ENCODE data around the gene TXNDC12.
A peak's percentile ranks its signal among the peaks of the same experiment; 100 is the strongest.
"Not testable (repeated sequence)": the region's sequence is repeated elsewhere in the genome, so short reads cannot be mapped to it uniquely, and the experiment has no call there.

TXNDC12 gene

DNA sequence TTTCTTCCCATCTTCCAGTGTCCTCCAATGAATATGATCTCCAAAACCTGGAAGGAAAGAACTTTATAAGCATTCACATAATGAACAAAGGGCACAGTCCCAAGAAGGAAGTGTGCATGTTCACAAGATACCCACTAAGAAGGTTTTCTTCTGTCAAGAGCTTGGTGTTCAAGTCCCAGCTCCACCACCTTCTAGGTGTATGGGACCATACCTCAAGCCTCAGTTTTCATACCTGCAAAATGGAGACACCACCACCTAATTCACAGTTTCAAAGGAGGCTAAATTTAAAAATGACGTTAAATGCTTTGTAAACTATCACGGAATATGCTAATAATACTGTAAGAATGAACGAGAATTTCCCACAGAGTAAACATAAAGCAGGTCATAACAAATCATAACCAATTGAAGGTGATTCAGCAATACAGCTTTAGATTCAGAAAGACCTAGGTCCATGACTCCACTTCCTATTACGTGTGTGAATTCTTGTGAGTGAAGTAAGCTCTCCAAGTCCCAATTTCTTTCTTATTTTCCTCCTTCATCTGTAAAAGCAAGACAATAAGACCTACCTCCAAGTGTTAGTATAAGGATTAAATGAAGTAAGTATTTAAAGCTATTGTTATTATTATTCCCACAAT is 13.3 kb downstream of the TXNDC12 start:
- Histone ChIP-seq H3K36me3 (ENCODE audit: control insufficient read depth, insufficient read depth, low read length) (peaks cover 2% of the 10 kb centered on the region), H3K9ac (ENCODE audit: low read length) (no peak overlapping the region)

DNA sequence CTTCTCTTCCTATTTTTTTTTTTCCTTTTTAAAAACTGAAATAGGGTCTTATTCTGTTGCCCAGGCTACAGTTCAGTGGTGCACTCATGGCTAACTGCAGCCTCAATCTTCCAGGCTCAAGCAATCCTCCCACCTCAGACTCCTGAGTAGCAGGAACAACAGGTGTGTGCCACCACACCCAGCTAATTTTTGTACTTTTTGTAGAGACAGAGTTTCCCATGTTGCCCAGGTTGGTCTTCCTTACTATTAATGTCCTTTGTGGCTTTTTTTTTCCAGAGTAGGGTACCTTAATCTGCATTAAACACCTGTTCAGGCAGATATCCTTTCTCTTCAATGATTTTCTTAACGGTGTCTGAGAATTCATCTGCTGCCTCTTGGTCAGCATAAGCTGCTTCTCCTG is 17.1 kb downstream of the TXNDC12 start:
- Histone ChIP-seq H3K9ac (ENCODE audit: low read length) (no peak overlapping the region), H3K27ac (ENCODE audit: low read depth, low read length) (no peak overlapping the region), H3K27me3 (ENCODE audit: control insufficient read depth, insufficient read depth, low read length) (no peaks in the 10 kb centered on the region), H3K36me3 (ENCODE audit: control insufficient read depth, insufficient read depth, low read length) (peaks cover 2% of the 10 kb centered on the region), H3K4me3 (ENCODE audit: low read length) (no peak overlapping the region), H3K4me1 (ENCODE audit: control insufficient read depth, insufficient read depth, low read length) (peaks cover 4% of the 10 kb centered on the region)

More for the DNA sequence above, 13.3 kb downstream of the TXNDC12 start:
- Histone ChIP-seq H3K4me3 (ENCODE audit: low read length) (no peak overlapping the region), H3K27me3 (ENCODE audit: control insufficient read depth, insufficient read depth, low read length) (no peaks in the 10 kb centered on the region), H3K27ac (ENCODE audit: low read depth, low read length) (no peak overlapping the region), H3K4me1 (ENCODE audit: control insufficient read depth, insufficient read depth, low read length) (no peaks in the 10 kb centered on the region)

DNA sequence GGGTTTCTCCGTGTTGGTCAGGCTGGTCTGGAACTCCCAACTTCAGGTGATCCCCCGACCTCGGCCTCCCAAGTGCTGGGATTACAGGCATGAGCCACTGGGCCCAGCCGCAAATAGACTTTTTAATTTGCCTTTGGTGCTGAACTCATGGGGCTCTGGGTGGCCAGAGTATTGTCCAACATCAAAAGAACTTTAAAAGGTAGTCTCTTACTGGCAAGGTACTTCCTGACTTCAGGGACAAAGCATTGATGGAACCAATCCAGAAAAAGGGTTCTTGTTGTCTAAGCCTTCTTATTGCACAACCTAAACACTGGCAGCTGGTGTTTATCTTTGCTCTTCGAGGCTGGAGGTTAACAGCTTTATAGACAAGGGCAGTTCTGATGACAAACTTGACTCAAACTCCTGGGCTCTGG is 17.6 kb downstream of the TXNDC12 start:
- no peak overlapping the region for H3K27ac ChIP-seq (ENCODE audit: low read depth, low read length)
- no peaks in the 10 kb centered on the region for H3K27me3 ChIP-seq (ENCODE audit: control insufficient read depth, insufficient read depth, low read length)
- H3K9ac ChIP-seq (ENCODE audit: low read length): no peak overlapping the region
- peaks cover 2% of the 10 kb centered on the region for H3K36me3 ChIP-seq (ENCODE audit: control insufficient read depth, insufficient read depth, low read length)
- H3K4me3 ChIP-seq (ENCODE audit: low read length): no peak overlapping the region
- peaks cover 5% of the 10 kb centered on the region for H3K4me1 ChIP-seq (ENCODE audit: control insufficient read depth, insufficient read depth, low read length)

DNA sequence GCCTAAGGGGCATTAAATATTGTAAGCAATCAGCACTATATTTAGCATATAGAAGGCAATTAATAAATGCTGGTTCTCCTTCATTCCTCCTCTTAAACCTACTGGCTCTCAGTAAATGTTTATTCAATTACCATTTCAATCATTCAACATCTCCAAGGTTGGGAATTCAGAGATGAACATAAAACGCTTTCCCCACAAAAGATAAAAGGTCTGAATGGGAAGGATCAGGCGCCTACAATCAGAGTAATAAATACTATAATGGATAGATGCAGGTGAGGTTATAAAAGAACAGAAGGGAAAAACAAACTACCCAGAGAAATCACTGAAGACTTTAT is 21.0 kb downstream of the TXNDC12 start:
- Histone ChIP-seq H3K4me3 (ENCODE audit: low read length) (peak overlapping the region; percentile 92), H3K4me1 (ENCODE audit: control insufficient read depth, insufficient read depth, low read length) (peaks cover 10% of the 10 kb centered on the region), H3K36me3 (ENCODE audit: control insufficient read depth, insufficient read depth, low read length) (peaks cover 2% of the 10 kb centered on the region), H3K27ac (ENCODE audit: low read depth, low read length) (peak overlapping the region; percentile 88), H3K27me3 (ENCODE audit: control insufficient read depth, insufficient read depth, low read length) (no peaks in the 10 kb centered on the region), H3K9ac (ENCODE audit: low read length) (no peak overlapping the region)

DNA sequence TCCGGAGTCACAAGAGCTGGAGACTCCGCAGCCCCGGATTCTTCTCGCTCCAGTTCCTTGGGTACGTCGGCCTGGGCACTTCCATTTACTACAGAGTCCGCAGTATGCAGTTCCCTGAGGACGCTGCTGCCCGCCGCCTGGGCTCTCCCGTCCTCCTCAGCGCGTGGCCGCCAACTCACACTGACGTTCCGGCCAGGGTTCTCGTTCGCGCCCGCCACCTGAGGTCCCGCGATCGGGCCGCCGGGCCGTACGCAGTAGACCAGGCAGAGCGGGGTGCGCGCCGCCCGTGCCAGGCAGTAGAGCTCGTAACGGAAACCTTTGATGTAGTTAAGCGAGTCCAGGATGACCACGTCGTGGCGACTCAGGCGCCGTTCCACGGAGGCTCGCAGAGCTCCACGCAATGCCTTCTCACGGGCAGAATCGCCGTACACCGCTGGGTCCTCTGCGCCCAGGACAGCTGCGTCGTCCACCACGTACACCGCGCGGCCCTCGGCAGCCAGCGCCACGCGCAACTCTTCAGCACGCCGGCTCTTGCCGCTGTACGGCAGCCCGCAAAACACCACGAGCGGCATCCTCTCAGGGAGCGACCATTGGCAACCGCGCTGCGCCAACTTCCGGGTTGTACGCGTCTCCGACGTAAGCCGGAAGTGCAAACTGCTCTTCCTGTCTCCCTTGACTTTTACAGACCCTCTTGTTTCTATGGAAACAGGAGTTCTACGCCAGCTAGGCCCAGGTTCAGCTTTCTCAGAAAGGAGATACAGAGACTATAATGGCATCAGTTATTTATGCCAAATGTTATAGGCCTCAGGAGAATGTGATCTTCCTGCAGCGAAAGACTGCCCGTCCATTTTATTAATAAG is 21.6 kb downstream of the TXNDC12 start, which contains the start of gene KTI12:
KTI12 (minus strand) TSS at position 621 of the 860 bp plus-strand sequence; CDS start at position 572, 49 bp downstream.
- H3K9ac ChIP-seq (ENCODE audit: low read length): peak within 1 kb of the TSS; percentile 80
- peaks cover under 1% of the 10 kb centered on the region for H3K36me3 ChIP-seq (ENCODE audit: control insufficient read depth, insufficient read depth, low read length)
- no peaks in the 10 kb centered on the region for H3K27me3 ChIP-seq (ENCODE audit: control insufficient read depth, insufficient read depth, low read length)
- peak within 1 kb of the TSS; percentile 92 for H3K4me3 ChIP-seq (ENCODE audit: low read length)
- H3K4me1 ChIP-seq (ENCODE audit: control insufficient read depth, insufficient read depth, low read length): peaks cover 10% of the 10 kb centered on the region
- peak within 1 kb of the TSS; percentile 88 for H3K27ac ChIP-seq (ENCODE audit: low read depth, low read length)

DNA sequence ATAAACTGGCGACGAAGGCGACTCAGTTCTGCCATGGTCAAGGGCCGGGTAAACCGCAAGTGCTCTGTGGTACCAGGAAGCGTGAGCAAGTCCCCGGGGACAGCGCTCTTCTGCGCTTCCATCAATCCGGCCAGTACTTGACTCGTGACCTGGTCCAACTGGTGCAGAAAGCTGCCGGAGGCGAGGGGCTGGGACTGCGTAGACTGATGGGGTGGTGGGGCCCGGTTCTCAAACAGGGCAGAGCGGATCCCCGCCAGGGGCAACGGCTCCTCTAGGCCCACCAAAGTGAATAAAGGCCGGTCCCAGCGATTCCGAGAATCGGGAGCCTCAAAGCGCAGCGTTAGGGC is 22.2 kb downstream of the TXNDC12 start:
- peaks cover 10% of the 10 kb centered on the region for H3K4me1 ChIP-seq (ENCODE audit: control insufficient read depth, insufficient read depth, low read length)
- H3K9ac ChIP-seq (ENCODE audit: low read length): peak overlapping the region; percentile 80
- peak overlapping the region; percentile 88 for H3K27ac ChIP-seq (ENCODE audit: low read depth, low read length)
- H3K4me3 ChIP-seq (ENCODE audit: low read length): peak overlapping the region; percentile 92
- no peaks in the 10 kb centered on the region for H3K36me3 ChIP-seq (ENCODE audit: control insufficient read depth, insufficient read depth, low read length)
- H3K27me3 ChIP-seq (ENCODE audit: control insufficient read depth, insufficient read depth, low read length): no peaks in the 10 kb centered on the region

DNA sequence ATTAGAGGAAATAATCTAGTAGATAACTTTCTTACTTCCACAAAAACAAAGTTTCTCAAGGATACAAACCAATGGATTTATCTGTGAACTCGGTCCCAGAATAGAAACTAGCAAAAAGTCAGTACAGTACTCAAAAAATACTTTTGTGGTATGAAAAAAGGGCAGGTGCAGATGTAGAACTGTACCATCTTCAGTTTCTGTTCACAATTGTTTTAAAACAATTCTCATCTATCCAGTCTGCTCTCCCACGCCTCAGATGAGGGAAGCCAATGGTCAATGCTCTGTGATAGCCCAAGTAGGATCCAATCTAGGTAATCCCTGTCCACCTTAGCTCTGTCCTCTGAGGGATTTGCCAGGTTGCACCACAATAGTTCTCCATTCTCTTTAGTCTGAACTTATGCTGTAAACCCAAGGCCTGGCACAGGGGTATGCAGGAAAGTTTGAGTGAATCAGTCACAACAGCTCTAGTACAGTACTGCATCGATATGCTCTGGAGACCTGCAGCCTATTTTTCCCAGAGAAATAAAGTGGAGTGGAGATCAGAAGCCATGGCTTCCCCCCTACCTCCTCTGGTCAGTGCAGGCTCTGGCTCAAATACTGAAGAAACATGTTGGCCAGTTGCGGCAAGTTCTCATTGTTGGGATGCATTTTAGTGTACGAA is 22.7 kb downstream of the TXNDC12 start:
- H3K4me1 ChIP-seq (ENCODE audit: control insufficient read depth, insufficient read depth, low read length): peaks cover 10% of the 10 kb centered on the region
- no peak overlapping the region for H3K9ac ChIP-seq (ENCODE audit: low read length)
- H3K4me3 ChIP-seq (ENCODE audit: low read length): peak overlapping the region; percentile 92
- no peaks in the 10 kb centered on the region for H3K27me3 ChIP-seq (ENCODE audit: control insufficient read depth, insufficient read depth, low read length)
- H3K27ac ChIP-seq (ENCODE audit: low read depth, low read length): no peak overlapping the region
- no peaks in the 10 kb centered on the region for H3K36me3 ChIP-seq (ENCODE audit: control insufficient read depth, insufficient read depth, low read length)

DNA sequence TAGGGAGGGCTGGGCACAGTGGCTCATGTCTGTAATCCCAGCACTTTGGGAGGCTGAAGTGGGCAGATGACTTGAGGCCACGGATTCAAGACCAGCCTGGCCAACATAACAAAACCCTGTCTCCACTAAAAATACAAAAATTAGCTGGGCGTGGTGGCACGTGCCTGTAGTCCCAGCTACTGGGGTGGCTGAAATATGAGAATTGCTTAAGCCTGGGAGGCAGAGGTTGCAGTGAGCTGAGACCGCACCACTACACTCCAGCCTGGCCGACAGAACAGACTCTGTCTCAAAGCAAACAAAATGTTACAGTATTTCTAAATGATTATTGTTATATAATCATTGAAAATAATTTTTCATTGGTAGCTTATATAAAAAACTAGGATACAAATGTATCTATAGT is 26.2 kb downstream of the TXNDC12 start:
- not testable (repeated sequence) for H3K36me3 ChIP-seq (ENCODE audit: control insufficient read depth, insufficient read depth, low read length); H3K27ac ChIP-seq (ENCODE audit: low read depth, low read length); H3K4me1 ChIP-seq (ENCODE audit: control insufficient read depth, insufficient read depth, low read length); H3K9ac ChIP-seq (ENCODE audit: low read length); H3K27me3 ChIP-seq (ENCODE audit: control insufficient read depth, insufficient read depth, low read length); H3K4me3 ChIP-seq (ENCODE audit: low read length)

DNA sequence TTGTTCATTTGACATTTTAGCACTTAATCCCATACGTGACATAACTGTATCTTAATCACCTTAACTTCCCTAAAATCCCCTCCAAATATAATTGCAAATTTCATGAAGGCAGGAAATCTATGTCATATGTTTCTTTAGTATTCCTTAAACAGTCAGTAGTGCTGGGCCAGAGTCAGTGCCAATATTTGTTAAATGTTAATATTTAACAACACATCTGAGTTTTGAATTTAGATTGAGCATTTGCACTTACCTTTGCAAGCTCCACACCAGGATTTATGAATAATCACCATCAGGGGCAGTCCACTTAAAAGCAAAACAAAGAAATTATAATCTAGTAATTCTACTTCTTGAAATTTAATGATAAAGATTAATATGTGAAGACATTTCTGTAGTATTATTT is 26.7 kb downstream of the TXNDC12 start:
- no peak overlapping the region for H3K9ac ChIP-seq (ENCODE audit: low read length)

DNA sequence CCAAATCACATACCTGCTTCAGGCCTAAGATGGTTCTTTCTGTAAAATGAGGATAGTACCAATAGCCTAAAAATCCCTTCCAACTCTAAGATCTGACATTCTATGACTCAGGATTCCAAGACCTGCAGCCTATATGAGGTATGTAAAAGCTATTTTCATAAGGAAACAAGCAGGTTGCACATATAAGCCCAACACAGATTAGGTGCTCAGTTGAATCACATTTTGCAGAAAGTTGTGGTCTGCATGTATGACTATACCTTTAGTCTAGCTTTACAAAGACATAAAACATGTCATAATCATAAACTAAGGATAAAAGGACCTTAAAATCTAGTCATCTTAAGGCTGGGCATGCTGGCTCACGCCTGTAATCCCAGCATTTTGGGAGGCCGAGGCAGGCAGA is 28.7 kb downstream of the TXNDC12 start:
- Histone ChIP-seq H3K9ac (ENCODE audit: low read length) (no peak overlapping the region), H3K4me1 (ENCODE audit: control insufficient read depth, insufficient read depth, low read length) (no peaks in the 10 kb centered on the region), H3K36me3 (ENCODE audit: control insufficient read depth, insufficient read depth, low read length) (peaks cover 15% of the 10 kb centered on the region), H3K27ac (ENCODE audit: low read depth, low read length) (no peak overlapping the region), H3K27me3 (ENCODE audit: control insufficient read depth, insufficient read depth, low read length) (no peaks in the 10 kb centered on the region), H3K4me3 (ENCODE audit: low read length) (no peak overlapping the region)

More for the DNA sequence above, 26.7 kb downstream of the TXNDC12 start:
- Histone ChIP-seq H3K36me3 (ENCODE audit: control insufficient read depth, insufficient read depth, low read length) (peaks cover 12% of the 10 kb centered on the region), H3K4me1 (ENCODE audit: control insufficient read depth, insufficient read depth, low read length) (peaks cover 6% of the 10 kb centered on the region), H3K27me3 (ENCODE audit: control insufficient read depth, insufficient read depth, low read length) (no peaks in the 10 kb centered on the region), H3K27ac (ENCODE audit: low read depth, low read length) (no peak overlapping the region), H3K4me3 (ENCODE audit: low read length) (no peak overlapping the region)

DNA sequence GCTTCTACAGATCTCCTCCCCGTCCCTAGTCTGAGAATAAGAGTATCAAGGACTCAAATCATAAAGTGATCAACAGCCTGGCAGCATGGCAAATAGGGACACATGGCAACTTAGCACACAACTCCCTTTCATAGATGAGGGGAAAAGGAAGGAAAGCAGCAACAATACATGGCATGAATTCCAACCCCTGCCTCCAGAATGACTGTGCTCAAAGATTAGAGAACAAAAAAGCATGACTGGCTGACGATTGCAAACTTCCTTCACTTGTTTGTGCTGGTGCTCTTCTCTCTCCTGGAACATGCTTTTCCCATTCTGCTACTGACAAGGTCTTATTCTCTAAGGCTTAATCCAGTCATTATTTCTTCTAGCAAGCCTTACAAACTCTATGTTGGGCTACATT is 32.9 kb downstream of the TXNDC12 start:
- H3K36me3 ChIP-seq (ENCODE audit: control insufficient read depth, insufficient read depth, low read length): peaks cover 17% of the 10 kb centered on the region
- H3K27me3 ChIP-seq (ENCODE audit: control insufficient read depth, insufficient read depth, low read length): no peaks in the 10 kb centered on the region
- H3K4me3 ChIP-seq (ENCODE audit: low read length): no peak overlapping the region
- no peaks in the 10 kb centered on the region for H3K4me1 ChIP-seq (ENCODE audit: control insufficient read depth, insufficient read depth, low read length)
- H3K27ac ChIP-seq (ENCODE audit: low read depth, low read length): no peak overlapping the region
- no peak overlapping the region for H3K9ac ChIP-seq (ENCODE audit: low read length)

DNA sequence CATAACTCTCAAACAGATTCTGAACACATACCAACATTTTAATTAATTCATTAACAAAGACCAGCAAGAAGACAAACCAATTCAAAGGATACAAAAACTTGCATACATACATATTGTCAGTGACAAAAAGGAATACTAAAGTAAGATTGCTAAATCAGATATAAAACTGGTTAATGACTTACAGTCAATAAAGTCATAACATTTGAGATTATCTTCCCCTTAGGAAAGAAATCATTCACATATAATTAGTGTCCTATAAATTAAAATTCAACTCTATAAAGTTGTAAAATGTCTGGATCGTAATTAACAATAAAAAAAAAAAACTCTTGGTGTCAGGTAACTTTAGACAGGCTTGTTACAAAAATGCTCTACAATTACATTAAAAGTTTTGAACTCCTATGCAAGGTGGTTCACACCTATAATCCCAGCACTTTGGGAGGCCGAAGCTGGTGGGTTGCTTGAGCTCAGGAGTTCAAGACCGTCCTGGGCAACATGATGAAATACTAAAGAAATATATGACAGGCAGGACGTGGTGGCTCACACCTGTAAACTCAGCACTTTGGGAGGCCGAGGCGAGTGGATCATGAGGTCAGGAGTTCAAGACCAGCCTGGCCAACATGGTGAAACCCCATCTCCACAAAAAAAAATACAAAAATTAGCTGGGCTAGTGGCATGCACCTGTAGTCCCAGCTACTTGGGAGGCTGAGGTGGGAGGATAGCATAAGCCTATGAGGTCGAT is 46.8 kb downstream of the TXNDC12 start:
- H3K27me3 ChIP-seq (ENCODE audit: control insufficient read depth, insufficient read depth, low read length): no peaks in the 10 kb centered on the region
- H3K4me1 ChIP-seq (ENCODE audit: control insufficient read depth, insufficient read depth, low read length): no peaks in the 10 kb centered on the region
- H3K27ac ChIP-seq (ENCODE audit: low read depth, low read length): no peak overlapping the region
- H3K4me3 ChIP-seq (ENCODE audit: low read length): no peak overlapping the region
- no peaks in the 10 kb centered on the region for H3K36me3 ChIP-seq (ENCODE audit: control insufficient read depth, insufficient read depth, low read length)
- H3K9ac ChIP-seq (ENCODE audit: low read length): no peak overlapping the region
